GM23338 (cell line): Measurements from ENCODE around the gene MKLN1. TPM values are rescaled to one million over a fixed set of nuclear protein-coding genes. Genes with fewer than 3 reads are reported as not detected.

ENCODE experiments used
- ATAC-seq: fragments of 200-7000 bp; cut with Tn5 transposase; 3 replicates; pipeline ENCODE4 v1.9.1; 2020
- DNase-seq: peaks from one replicate; pipeline ENCODE4 v3.0.0-alpha.2; 2015; ENCODE audit warnings: low spot score
- H2AFZ ChIP-seq: fragments of 200-600 bp; sonication (generic); 2 replicates; pipeline ENCODE4 v1.8.0; 2016; ENCODE audit warnings: antibody characterized with exemption, mild to moderate bottlenecking, moderate library complexity
- H3F3A ChIP-seq: fragments of 200-600 bp; sonication (generic); replicated peaks from 2 replicates; pipeline ENCODE4 v1.8.0; 2017; ENCODE audit warnings: antibody characterized with exemption, mixed run types, low read depth
- H3K27ac ChIP-seq: fragments of 200-600 bp; sonication (generic); 2 replicates; pipeline ENCODE4 v1.6.1; 2016; ENCODE audit warnings: low read depth
- H3K27me3 ChIP-seq: fragments of 200-600 bp; sonication (generic); 2 replicates; pipeline ENCODE4 v1.8.0; 2016; ENCODE audit warnings: mild to moderate bottlenecking, mixed run types, moderate library complexity; ENCODE audit not compliant: insufficient read depth
- H3K36me3 ChIP-seq: fragments of 200-600 bp; sonication (generic); 2 replicates; pipeline ENCODE4 v1.8.0; 2016; ENCODE audit warnings: mild to moderate bottlenecking; ENCODE audit not compliant: insufficient read depth
- H3K4me1 ChIP-seq: fragments of 200-600 bp; sonication (generic); 2 replicates; pipeline ENCODE4 v1.8.0; 2016; ENCODE audit warnings: mild to moderate bottlenecking, moderate library complexity; ENCODE audit not compliant: insufficient read depth
- H3K4me2 ChIP-seq: fragments of 200-600 bp; sonication (generic); 2 replicates; pipeline ENCODE4 v1.7.1; 2017; ENCODE audit warnings: mixed run types
- H3K4me3 ChIP-seq: fragments of 200-600 bp; sonication (generic); 2 replicates; pipeline ENCODE4 v1.6.1; 2016; ENCODE audit warnings: mixed run types
- H3K79me2 ChIP-seq: fragments of 200-600 bp; sonication (generic); replicated peaks from 2 replicates; pipeline ENCODE4 v1.8.0; 2017; ENCODE audit warnings: mild to moderate bottlenecking; ENCODE audit not compliant: insufficient read depth
- H3K9me2 ChIP-seq: fragments of 200-600 bp; sonication (generic); 2 replicates; pipeline ENCODE4 v1.8.0; 2017; ENCODE audit not compliant: insufficient read depth
- H4K20me1 ChIP-seq: fragments of 200-600 bp; sonication (generic); replicated peaks from 2 replicates; pipeline ENCODE4 v1.8.0; 2017; ENCODE audit warnings: mild to moderate bottlenecking; ENCODE audit not compliant: insufficient read depth
- H3K27ac Mint-ChIP-seq: 2 replicates; pipeline ENCODE4 v1.8.0; 2020; ENCODE audit warnings: inconsistent platforms, mild to moderate bottlenecking, moderate library complexity, mixed read lengths
- H3K27me3 Mint-ChIP-seq: 3 replicates; pipeline ENCODE4 v1.8.0; 2022; ENCODE audit warnings: low read depth, mild to moderate bottlenecking, moderate library complexity, mixed read lengths, inconsistent platforms; ENCODE audit not compliant: insufficient read depth, poor library complexity
- H3K36me3 Mint-ChIP-seq: 3 replicates; pipeline ENCODE4 v1.8.0; 2021; ENCODE audit warnings: low read depth, mild to moderate bottlenecking, inconsistent platforms, moderate library complexity, mixed read lengths
- H3K4me1 Mint-ChIP-seq: 3 replicates; pipeline ENCODE4 v1.8.0; 2020; ENCODE audit warnings: mild to moderate bottlenecking, inconsistent platforms, mixed read lengths
- H3K4me3 Mint-ChIP-seq: 3 replicates; pipeline ENCODE4 v1.8.0; 2021; ENCODE audit warnings: moderate library complexity, mild to moderate bottlenecking, inconsistent platforms, mixed read lengths
- H3K9me3 Mint-ChIP-seq: 3 replicates; pipeline ENCODE4 v1.8.0; 2020; ENCODE audit warnings: moderate library complexity, mild to moderate bottlenecking, inconsistent platforms, mixed read lengths
- CREB1 ChIP-seq: fragments of 250-450 bp; sonication (Bioruptor Pico); IDR thresholded peaks from 2 replicates; pipeline ENCODE4 v1.5.0; 2020; ENCODE audit warnings: low read depth, mild to moderate bottlenecking, moderate library complexity
- ETS1 ChIP-seq: IDR thresholded peaks from 2 replicates; pipeline ENCODE4 v1.6.1; 2016; ENCODE audit warnings: antibody characterized with exemption
- EZH2 ChIP-seq: fragments of 200-600 bp; sonication (generic); IDR thresholded peaks from one replicate; pipeline ENCODE4 v1.8.0; 2017; ENCODE audit warnings: antibody characterized with exemption, mild to moderate bottlenecking, low read depth; ENCODE audit not compliant: unreplicated experiment
- JUNB ChIP-seq: IDR thresholded peaks from one replicate; pipeline ENCODE4 v1.6.1; 2016; ENCODE audit warnings: antibody characterized with exemption; ENCODE audit not compliant: unreplicated experiment
- NANOG ChIP-seq: IDR thresholded peaks from 2 replicates; pipeline ENCODE4 v1.6.1; 2016; ENCODE audit warnings: antibody characterized with exemption, borderline replicate concordance
- POLR2AphosphoS5 ChIP-seq: IDR thresholded peaks from 2 replicates; pipeline ENCODE4 v1.6.1; 2016; ENCODE audit warnings: antibody characterized with exemption, low read depth
- REST ChIP-seq: IDR thresholded peaks from one replicate; pipeline ENCODE4 v1.6.1; 2018; ENCODE audit warnings: antibody characterized with exemption; ENCODE audit not compliant: unreplicated experiment
- ZNF114 ChIP-seq: fragments of 250-450 bp; sonication (Bioruptor Pico); IDR thresholded peaks from 2 replicates; pipeline ENCODE4 v1.5.0; 2020; ENCODE audit warnings: mild to moderate bottlenecking, moderate library complexity
- ZNF331 ChIP-seq: fragments of 250-450 bp; sonication (Bioruptor Pico); IDR thresholded peaks from 2 replicates; pipeline ENCODE4 v1.5.0; 2020; ENCODE audit warnings: low read depth, mild to moderate bottlenecking, moderate library complexity
- polyA plus RNA-seq: library from polyadenylated mRNA; unstranded; fragments of >200 nt; fragmentation: Nextera tagmentation; extraction: Ambion mirVana; gene quantifications from 2 replicates; pipeline ENCODE4 v1.2.1, GENCODE V29; 2016
- total RNA-seq: library from RNA; depleted of rRNA; stranded (reverse); fragments of >200 nt; shearing (Covaris generic); gene quantifications from 2 replicates; pipeline ENCODE4 v1.2.3, GENCODE V29; 2014
- TF ChIP-seq, protein P1 (sequence below): fragments of 250-450 bp; sonication (Bioruptor Pico); IDR thresholded peaks from 2 replicates; pipeline ENCODE4 v1.5.0; 2020; ENCODE audit warnings: mild to moderate bottlenecking, moderate library complexity
- TF ChIP-seq, protein P2 (sequence below), 2 experiments: fragments of 200-600 bp in 1 of 2; sonication (generic) in 1 of 2; conservative IDR thresholded peaks; 2 replicates each; pipeline versions ENCODE4 v1.5.1 to v1.6.1; 2016 to 2017; ENCODE audit warnings: antibody characterized with exemption in 2 of 2, low read depth in 2 of 2, mild to moderate bottlenecking in 2 of 2, moderate library complexity in 1 of 2

Gene MKLN1
- total and polyA plus RNA-seq, 2 experiments from 2014 or later = 25.3 to 46.5 TPM

- H3K9me3 Mint-ChIP-seq = no peaks in the 10 kb centered on the region
- Histone ChIP-seq H3K27me3 (no peaks in the 10 kb centered on the region), H3K79me2 (peaks cover 98% of the 10 kb centered on the region), H3K9me2 (no peaks in the 10 kb centered on the region), H3K27ac (peak overlapping the region; percentile 83), H3F3A (0 out of 2 replicates have a peak, but pooled peaks cover 3% of the 10 kb centered on the region), H3K4me1 (peaks cover 73% of the 10 kb centered on the region), H4K20me1 (peaks cover 14% of the 10 kb centered on the region), H2AFZ (no peak overlapping the region), H3K4me2 (peak overlapping the region; percentile 36), H3K36me3 (no peaks in the 10 kb centered on the region), H3K4me3 (no peak overlapping the region)
- TF ChIP-seq, protein P1, sequence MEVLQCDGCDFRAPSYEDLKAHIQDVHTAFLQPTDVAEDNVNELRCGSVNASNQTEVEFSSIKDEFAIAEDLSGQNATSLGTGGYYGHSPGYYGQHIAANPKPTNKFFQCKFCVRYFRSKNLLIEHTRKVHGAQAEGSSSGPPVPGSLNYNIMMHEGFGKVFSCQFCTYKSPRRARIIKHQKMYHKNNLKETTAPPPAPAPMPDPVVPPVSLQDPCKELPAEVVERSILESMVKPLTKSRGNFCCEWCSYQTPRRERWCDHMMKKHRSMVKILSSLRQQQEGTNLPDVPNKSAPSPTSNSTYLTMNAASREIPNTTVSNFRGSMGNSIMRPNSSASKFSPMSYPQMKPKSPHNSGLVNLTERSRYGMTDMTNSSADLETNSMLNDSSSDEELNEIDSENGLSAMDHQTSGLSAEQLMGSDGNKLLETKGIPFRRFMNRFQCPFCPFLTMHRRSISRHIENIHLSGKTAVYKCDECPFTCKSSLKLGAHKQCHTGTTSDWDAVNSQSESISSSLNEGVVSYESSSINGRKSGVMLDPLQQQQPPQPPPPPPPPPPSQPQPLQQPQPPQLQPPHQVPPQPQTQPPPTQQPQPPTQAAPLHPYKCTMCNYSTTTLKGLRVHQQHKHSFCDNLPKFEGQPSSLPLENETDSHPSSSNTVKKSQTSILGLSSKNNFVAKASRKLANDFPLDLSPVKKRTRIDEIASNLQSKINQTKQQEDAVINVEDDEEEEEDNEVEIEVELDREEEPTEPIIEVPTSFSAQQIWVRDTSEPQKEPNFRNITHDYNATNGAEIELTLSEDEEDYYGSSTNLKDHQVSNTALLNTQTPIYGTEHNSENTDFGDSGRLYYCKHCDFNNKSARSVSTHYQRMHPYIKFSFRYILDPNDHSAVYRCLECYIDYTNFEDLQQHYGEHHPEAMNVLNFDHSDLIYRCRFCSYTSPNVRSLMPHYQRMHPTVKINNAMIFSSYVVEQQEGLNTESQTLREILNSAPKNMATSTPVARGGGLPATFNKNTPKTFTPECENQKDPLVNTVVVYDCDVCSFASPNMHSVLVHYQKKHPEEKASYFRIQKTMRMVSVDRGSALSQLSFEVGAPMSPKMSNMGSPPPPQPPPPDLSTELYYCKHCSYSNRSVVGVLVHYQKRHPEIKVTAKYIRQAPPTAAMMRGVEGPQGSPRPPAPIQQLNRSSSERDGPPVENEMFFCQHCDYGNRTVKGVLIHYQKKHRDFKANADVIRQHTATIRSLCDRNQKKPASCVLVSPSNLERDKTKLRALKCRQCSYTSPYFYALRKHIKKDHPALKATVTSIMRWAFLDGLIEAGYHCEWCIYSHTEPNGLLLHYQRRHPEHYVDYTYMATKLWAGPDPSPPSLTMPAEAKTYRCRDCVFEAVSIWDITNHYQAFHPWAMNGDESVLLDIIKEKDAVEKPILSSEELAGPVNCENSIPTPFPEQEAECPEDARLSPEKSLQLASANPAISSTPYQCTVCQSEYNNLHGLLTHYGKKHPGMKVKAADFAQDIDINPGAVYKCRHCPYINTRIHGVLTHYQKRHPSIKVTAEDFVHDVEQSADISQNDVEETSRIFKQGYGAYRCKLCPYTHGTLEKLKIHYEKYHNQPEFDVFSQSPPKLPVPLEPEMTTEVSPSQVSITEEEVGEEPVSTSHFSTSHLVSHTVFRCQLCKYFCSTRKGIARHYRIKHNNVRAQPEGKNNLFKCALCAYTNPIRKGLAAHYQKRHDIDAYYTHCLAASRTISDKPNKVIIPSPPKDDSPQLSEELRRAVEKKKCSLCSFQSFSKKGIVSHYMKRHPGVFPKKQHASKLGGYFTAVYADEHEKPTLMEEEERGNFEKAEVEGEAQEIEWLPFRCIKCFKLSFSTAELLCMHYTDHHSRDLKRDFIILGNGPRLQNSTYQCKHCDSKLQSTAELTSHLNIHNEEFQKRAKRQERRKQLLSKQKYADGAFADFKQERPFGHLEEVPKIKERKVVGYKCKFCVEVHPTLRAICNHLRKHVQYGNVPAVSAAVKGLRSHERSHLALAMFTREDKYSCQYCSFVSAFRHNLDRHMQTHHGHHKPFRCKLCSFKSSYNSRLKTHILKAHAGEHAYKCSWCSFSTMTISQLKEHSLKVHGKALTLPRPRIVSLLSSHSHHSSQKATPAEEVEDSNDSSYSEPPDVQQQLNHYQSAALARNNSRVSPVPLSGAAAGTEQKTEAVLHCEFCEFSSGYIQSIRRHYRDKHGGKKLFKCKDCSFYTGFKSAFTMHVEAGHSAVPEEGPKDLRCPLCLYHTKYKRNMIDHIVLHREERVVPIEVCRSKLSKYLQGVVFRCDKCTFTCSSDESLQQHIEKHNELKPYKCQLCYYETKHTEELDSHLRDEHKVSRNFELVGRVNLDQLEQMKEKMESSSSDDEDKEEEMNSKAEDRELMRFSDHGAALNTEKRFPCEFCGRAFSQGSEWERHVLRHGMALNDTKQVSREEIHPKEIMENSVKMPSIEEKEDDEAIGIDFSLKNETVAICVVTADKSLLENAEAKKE (CRISPR knock-in tag) = peak; percentile 99
- TF ChIP-seq ZNF331 (no peak), CREB1 (CRISPR knock-in tag) (no peak), POLR2AphosphoS5 (no peak), JUNB (no peak), EZH2 (no peak), NANOG (no peak), ZNF114 (CRISPR knock-in tag) (peak; percentile 91), ETS1 (no peak), REST (no peak)
- TF ChIP-seq, protein P2, sequence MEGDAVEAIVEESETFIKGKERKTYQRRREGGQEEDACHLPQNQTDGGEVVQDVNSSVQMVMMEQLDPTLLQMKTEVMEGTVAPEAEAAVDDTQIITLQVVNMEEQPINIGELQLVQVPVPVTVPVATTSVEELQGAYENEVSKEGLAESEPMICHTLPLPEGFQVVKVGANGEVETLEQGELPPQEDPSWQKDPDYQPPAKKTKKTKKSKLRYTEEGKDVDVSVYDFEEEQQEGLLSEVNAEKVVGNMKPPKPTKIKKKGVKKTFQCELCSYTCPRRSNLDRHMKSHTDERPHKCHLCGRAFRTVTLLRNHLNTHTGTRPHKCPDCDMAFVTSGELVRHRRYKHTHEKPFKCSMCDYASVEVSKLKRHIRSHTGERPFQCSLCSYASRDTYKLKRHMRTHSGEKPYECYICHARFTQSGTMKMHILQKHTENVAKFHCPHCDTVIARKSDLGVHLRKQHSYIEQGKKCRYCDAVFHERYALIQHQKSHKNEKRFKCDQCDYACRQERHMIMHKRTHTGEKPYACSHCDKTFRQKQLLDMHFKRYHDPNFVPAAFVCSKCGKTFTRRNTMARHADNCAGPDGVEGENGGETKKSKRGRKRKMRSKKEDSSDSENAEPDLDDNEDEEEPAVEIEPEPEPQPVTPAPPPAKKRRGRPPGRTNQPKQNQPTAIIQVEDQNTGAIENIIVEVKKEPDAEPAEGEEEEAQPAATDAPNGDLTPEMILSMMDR (conservative IDR thresholded peaks at IDR 0.05; ENCODE audit: low read depth in 2 of 2) = no peak
- H3K27me3 Mint-ChIP-seq = peaks cover 3% of the 10 kb centered on the region
- H3K27ac Mint-ChIP-seq = peak overlapping the region; percentile 76
- peak overlapping the region; percentile 31; the same call in 2 of the 3 replicates for H3K4me3 Mint-ChIP-seq
- ATAC-seq (peak; percentile 88), DNase-seq (peak; percentile 77)
- no peaks in the 10 kb centered on the region for H3K36me3 Mint-ChIP-seq
- peaks cover 60% of the 10 kb centered on the region for H3K4me1 Mint-ChIP-seq
Observed at GRCh38 chr7:131370523-131370968, 42.9 kb downstream of the MKLN1 start.
